Dendritic cell treated with granulocyte-macrophage colony-stimulating factor and Interleukin-4, amounts not matched to agents 40 ng/mL and 50 ng/mL, for 4 days (primary cell): Measurements from ENCODE around the gene ISG20.

ENCODE experiments used
- H3K27ac Mint-ChIP-seq: one replicate; pipeline ENCODE4 v1.8.0; 2022; ENCODE audit warnings: mild to moderate bottlenecking, mixed read lengths
- H3K27me3 Mint-ChIP-seq: one replicate; pipeline ENCODE4 v1.8.0; 2022; ENCODE audit warnings: mild to moderate bottlenecking, mixed read lengths
- H3K36me3 Mint-ChIP-seq: one replicate; pipeline ENCODE4 v1.8.0; 2022; ENCODE audit warnings: low read depth, mixed read lengths
- H3K4me1 Mint-ChIP-seq: one replicate; pipeline ENCODE4 v1.8.0; 2022; ENCODE audit warnings: low read depth, mixed read lengths
- H3K4me3 Mint-ChIP-seq: one replicate; pipeline ENCODE4 v1.8.0; 2022; ENCODE audit warnings: mild to moderate bottlenecking, moderate library complexity, mixed read lengths
- H3K9me3 Mint-ChIP-seq: one replicate; pipeline ENCODE4 v1.8.0; 2022; ENCODE audit warnings: mixed read lengths
- intact Hi-C: fragments of 100-400 bp; cut with micrococcal nuclease; formaldehyde crosslinking; loops from one replicate; pipeline ENCODE4 v1.15.0; 2022

The ISG20 gene

GRCh38 chr15:88658070-88658965, 19.5 kb downstream of the ISG20 start:
- intact Hi-C loops, result loop anchor here (10.0 kb wide), 1 partner anchor 176 kb away; no protein-coding TSS in a partner anchor
- Mint-ChIP-seq H3K27me3 (no peaks in the 10 kb centered on the region), H3K36me3 (no peaks in the 10 kb centered on the region), H3K4me3 (no peak overlapping the region), H3K9me3 (no peaks in the 10 kb centered on the region), H3K27ac (no peak overlapping the region), H3K4me1 (no peaks in the 10 kb centered on the region)

- Mint-ChIP-seq H3K27ac (no peak overlapping the region), H3K4me1 (no peaks in the 10 kb centered on the region), H3K36me3 (no peaks in the 10 kb centered on the region), H3K4me3 (no peak overlapping the region), H3K27me3 (no peaks in the 10 kb centered on the region), H3K9me3 (no peaks in the 10 kb centered on the region)
- intact Hi-C loops, result loop anchor here (10.0 kb wide), 1 partner anchor 176 kb away; no protein-coding TSS in a partner anchor
Observed at GRCh38 chr15:88658972-88659931, 20.4 kb downstream of the ISG20 start.

GRCh38 chr15:88661041-88661700, 22.4 kb downstream of the ISG20 start:
- Mint-ChIP-seq H3K36me3 (no peaks in the 10 kb centered on the region), H3K9me3 (no peaks in the 10 kb centered on the region), H3K4me3 (no peak overlapping the region), H3K4me1 (no peaks in the 10 kb centered on the region), H3K27ac (no peak overlapping the region), H3K27me3 (no peaks in the 10 kb centered on the region)
- intact Hi-C loops, result loop anchor here (5.0 kb wide), 1 partner anchor 39 kb away; the partner anchor contains the start of gene AEN

GRCh38 chr15:88661761-88662556, 23.1 kb downstream of the ISG20 start:
- intact Hi-C loops, result loop anchor here (5.0 kb wide), 1 partner anchor 40 kb away; the partner anchor contains the start of gene AEN
- Mint-ChIP-seq H3K36me3 (no peaks in the 10 kb centered on the region), H3K9me3 (no peaks in the 10 kb centered on the region), H3K27me3 (peaks cover 2% of the 10 kb centered on the region), H3K27ac (no peak overlapping the region), H3K4me3 (no peak overlapping the region), H3K4me1 (no peaks in the 10 kb centered on the region)

GRCh38 chr15:88663141-88663621, 24.4 kb downstream of the ISG20 start:
- Mint-ChIP-seq H3K36me3 (no peaks in the 10 kb centered on the region), H3K9me3 (no peaks in the 10 kb centered on the region), H3K4me1 (no peaks in the 10 kb centered on the region), H3K27ac (no peak overlapping the region), H3K4me3 (no peak overlapping the region), H3K27me3 (peaks cover 4% of the 10 kb centered on the region)
- intact Hi-C loops, result loop anchor here (5.0 kb wide), 1 partner anchor 41 kb away; the partner anchor contains the start of gene AEN

- H3K9me3 Mint-ChIP-seq, result no peaks in the 10 kb centered on the region
- no peak overlapping the region for H3K27ac Mint-ChIP-seq
- intact Hi-C loops, result loop anchor here (5.0 kb wide), 1 partner anchor 42 kb away; the partner anchor contains the start of gene AEN
- H3K4me1 Mint-ChIP-seq, result no peaks in the 10 kb centered on the region
- peaks cover 7% of the 10 kb centered on the region for H3K27me3 Mint-ChIP-seq
- H3K4me3 Mint-ChIP-seq, result no peak overlapping the region
- no peaks in the 10 kb centered on the region for H3K36me3 Mint-ChIP-seq
Observed at GRCh38 chr15:88664151-88664778, 25.4 kb downstream of the ISG20 start.

GRCh38 chr15:88674661-88675060, 35.8 kb downstream of the ISG20 start:
- no peaks in the 10 kb centered on the region for H3K4me1 Mint-ChIP-seq
- H3K27me3 Mint-ChIP-seq, result peaks cover 17% of the 10 kb centered on the region
- H3K27ac Mint-ChIP-seq, result no peak overlapping the region
- H3K9me3 Mint-ChIP-seq, result no peaks in the 10 kb centered on the region
- H3K4me3 Mint-ChIP-seq, result no peak overlapping the region
- intact Hi-C loops, result no loop called here
- H3K36me3 Mint-ChIP-seq, result no peaks in the 10 kb centered on the region

- Mint-ChIP-seq H3K27me3 (peaks cover 9% of the 10 kb centered on the region), H3K27ac (no peak overlapping the region), H3K9me3 (no peaks in the 10 kb centered on the region), H3K4me3 (no peak overlapping the region), H3K36me3 (no peaks in the 10 kb centered on the region), H3K4me1 (no peaks in the 10 kb centered on the region)
- intact Hi-C loops, result no loop called here
Observed at GRCh38 chr15:88678755-88679154, 39.9 kb downstream of the ISG20 start.

GRCh38 chr15:88680241-88681001, 41.6 kb downstream of the ISG20 start:
- Mint-ChIP-seq H3K9me3 (no peaks in the 10 kb centered on the region), H3K4me3 (no peak overlapping the region), H3K27ac (no peak overlapping the region), H3K4me1 (no peaks in the 10 kb centered on the region), H3K27me3 (peaks cover 10% of the 10 kb centered on the region), H3K36me3 (no peaks in the 10 kb centered on the region)
- intact Hi-C loops, result no loop called here

- intact Hi-C loops, result no loop called here
- no peaks in the 10 kb centered on the region for H3K36me3 Mint-ChIP-seq
- no peaks in the 10 kb centered on the region for H3K9me3 Mint-ChIP-seq
Observed at GRCh38 chr15:88681610-88682221, 42.9 kb downstream of the ISG20 start.

GRCh38 chr15:88684345-88684744, 45.5 kb downstream of the ISG20 start:
- Mint-ChIP-seq H3K9me3 (no peaks in the 10 kb centered on the region), H3K27me3 (peaks cover 9% of the 10 kb centered on the region), H3K27ac (no peak overlapping the region), H3K4me3 (no peak overlapping the region), H3K4me1 (no peaks in the 10 kb centered on the region), H3K36me3 (no peaks in the 10 kb centered on the region)
- intact Hi-C loops, result no loop called here

More at GRCh38 chr15:88681610-88682221, 42.9 kb downstream of the ISG20 start:
- no peak overlapping the region for H3K27ac Mint-ChIP-seq
- no peak overlapping the region for H3K4me3 Mint-ChIP-seq
- H3K27me3 Mint-ChIP-seq, result peaks cover 8% of the 10 kb centered on the region
- H3K4me1 Mint-ChIP-seq, result no peaks in the 10 kb centered on the region
